HEK293 (cell line): ENCODE measurements around the gene ITPRID2.

Experiments
- CTCF ChIA-PET: fragments of 350-600 bp; formaldehyde crosslinking; extraction: SDS; loops from one replicate; lab custom pipeline; 2021; ENCODE audit warnings: antibody characterized with exemption; lab: Yijun Ruan, JAX
- POLR2A ChIA-PET: fragments of 300-600 bp; formaldehyde crosslinking; extraction: SDS; loops from one replicate; lab custom pipeline; 2020; ENCODE audit warnings: antibody characterized with exemption, inconsistent platforms; lab: Yijun Ruan, JAX
- H3K27ac ChIP-seq: fragments of 200-500 bp; sonication (Bioruptor generic); 2 replicates; pipeline ENCODE4 v1.5.1; 2014; ENCODE audit warnings: low read depth, low read length, control low read depth, inconsistent platforms; ENCODE audit errors: extremely low read depth
- H3K36me3 ChIP-seq, 2 experiments: fragments of 200-500 bp in 1 of 2; sonication (Bioruptor generic) in 1 of 2; 1 replicate in 1 of 2; 2 replicates in 1 of 2; pipeline ENCODE4 v1.5.1; 2014 to 2017; ENCODE audit warnings: inconsistent platforms in 2 of 2, low read length in 2 of 2; ENCODE audit not compliant: control insufficient read depth in 2 of 2, insufficient read depth in 1 of 2
- H3K4me1 ChIP-seq: fragments of 200-500 bp; sonication (Bioruptor generic); 2 replicates; pipeline ENCODE4 v1.5.1; 2014; ENCODE audit warnings: mild to moderate bottlenecking, low read length, inconsistent platforms; ENCODE audit not compliant: control insufficient read depth, insufficient read depth
- H3K4me3 ChIP-seq: 2 replicates; pipeline ENCODE4 v1.5.1; 2011; ENCODE audit warnings: low read depth, mild to moderate bottlenecking, control low read depth, low read length, moderate library complexity
- H3K9me3 ChIP-seq: fragments of 200-500 bp; sonication (Bioruptor generic); 2 replicates; pipeline ENCODE4 v1.5.1; 2014; ENCODE audit warnings: low read depth, low read length, inconsistent platforms; ENCODE audit not compliant: control insufficient read depth, insufficient read depth
- EGR2 ChIP-seq: fragments of 450-650 bp; formaldehyde crosslinking; IDR thresholded peaks from 2 replicates; pipeline ENCODE4 v1.5.1; 2016; ENCODE audit warnings: low read depth, missing biosample characterization, missing genetic modification characterization
- KLF1 ChIP-seq: fragments of 450-650 bp; formaldehyde crosslinking; IDR thresholded peaks from 2 replicates; pipeline ENCODE4 v1.5.1; 2016; ENCODE audit warnings: missing biosample characterization, missing genetic modification characterization
- KLF17 ChIP-seq: fragments of 450-650 bp; formaldehyde crosslinking; IDR thresholded peaks from 2 replicates; pipeline ENCODE4 v1.5.1; 2016; ENCODE audit warnings: missing biosample characterization, missing genetic modification characterization
- RBAK ChIP-seq: fragments of 450-650 bp; formaldehyde crosslinking; IDR thresholded peaks from 2 replicates; pipeline ENCODE4 v1.5.1; 2016; ENCODE audit warnings: missing biosample characterization, missing genetic modification characterization
- SALL2 ChIP-seq: fragments of 450-650 bp; formaldehyde crosslinking; IDR thresholded peaks from 2 replicates; pipeline ENCODE4 v1.5.0; 2017; ENCODE audit warnings: missing biosample characterization, mild to moderate bottlenecking, missing genetic modification characterization, borderline replicate concordance
- SCRT1 ChIP-seq: fragments of 450-650 bp; formaldehyde crosslinking; IDR thresholded peaks from 2 replicates; pipeline ENCODE4 v1.5.1; 2016; ENCODE audit warnings: missing biosample characterization, missing genetic modification characterization, borderline replicate concordance
- SCRT2 ChIP-seq: fragments of 450-650 bp; formaldehyde crosslinking; IDR thresholded peaks from 2 replicates; pipeline ENCODE4 v1.5.1; 2016; ENCODE audit warnings: missing biosample characterization, missing genetic modification characterization
- TSHZ1 ChIP-seq: fragments of 450-650 bp; formaldehyde crosslinking; IDR thresholded peaks from 2 replicates; pipeline ENCODE4 v1.5.1; 2016; ENCODE audit warnings: missing biosample characterization, missing genetic modification characterization, borderline replicate concordance
- ZBTB6 ChIP-seq: fragments of 450-650 bp; formaldehyde crosslinking; IDR thresholded peaks from 2 replicates; pipeline ENCODE4 v1.5.1; 2017; ENCODE audit warnings: missing biosample characterization, missing genetic modification characterization
- ZNF16 ChIP-seq: fragments of 450-650 bp; formaldehyde crosslinking; IDR thresholded peaks from 2 replicates; pipeline ENCODE4 v1.5.1; 2016; ENCODE audit warnings: low read depth, missing biosample characterization, missing genetic modification characterization
- ZNF175 ChIP-seq: fragments of 450-650 bp; formaldehyde crosslinking; IDR thresholded peaks from 2 replicates; pipeline ENCODE4 v1.5.1; 2016; ENCODE audit warnings: missing biosample characterization, missing genetic modification characterization
- ZNF2 ChIP-seq: fragments of 450-650 bp; formaldehyde crosslinking; IDR thresholded peaks from 2 replicates; pipeline ENCODE4 v1.5.1; 2016; ENCODE audit warnings: missing biosample characterization, missing genetic modification characterization
- ZNF24 ChIP-seq: fragments of 450-650 bp; formaldehyde crosslinking; IDR thresholded peaks from 2 replicates; pipeline ENCODE4 v1.5.1; 2016; ENCODE audit warnings: missing biosample characterization, missing genetic modification characterization
- ZNF350 ChIP-seq: fragments of 450-650 bp; formaldehyde crosslinking; IDR thresholded peaks from 2 replicates; pipeline ENCODE4 v1.5.0; 2017; ENCODE audit warnings: missing biosample characterization, mild to moderate bottlenecking, missing genetic modification characterization
- ZNF423 ChIP-seq: fragments of 450-650 bp; formaldehyde crosslinking; IDR thresholded peaks from 2 replicates; pipeline ENCODE4 v1.5.1; 2016; ENCODE audit warnings: missing biosample characterization, missing genetic modification characterization
- ZNF585B ChIP-seq: fragments of 450-650 bp; formaldehyde crosslinking; IDR thresholded peaks from 2 replicates; pipeline ENCODE4 v1.5.1; 2016; ENCODE audit warnings: missing biosample characterization, missing genetic modification characterization
- ZNF658 ChIP-seq: fragments of 450-650 bp; formaldehyde crosslinking; IDR thresholded peaks from 2 replicates; pipeline ENCODE4; 2016; ENCODE audit warnings: missing biosample characterization, missing genetic modification characterization
- ZNF660 ChIP-seq: fragments of 450-650 bp; IDR thresholded peaks from 2 replicates; pipeline ENCODE4 v1.5.1; 2018; ENCODE audit warnings: missing biosample characterization, mild to moderate bottlenecking, missing genetic modification characterization
- ZNF677 ChIP-seq: fragments of 450-650 bp; IDR thresholded peaks from 2 replicates; pipeline ENCODE4 v1.5.0; 2018; ENCODE audit warnings: missing biosample characterization, mild to moderate bottlenecking, missing genetic modification characterization, moderate library complexity
- ZNF76 ChIP-seq: fragments of 450-650 bp; formaldehyde crosslinking; IDR thresholded peaks from 2 replicates; pipeline ENCODE4; 2016; ENCODE audit warnings: low read depth, missing biosample characterization, missing genetic modification characterization, borderline replicate concordance
- ZNF791 ChIP-seq: fragments of 450-650 bp; formaldehyde crosslinking; IDR thresholded peaks from 2 replicates; pipeline ENCODE4 v1.5.1; 2016; ENCODE audit warnings: missing biosample characterization, missing genetic modification characterization
- ZXDB ChIP-seq: fragments of 450-650 bp; formaldehyde crosslinking; IDR thresholded peaks from 2 replicates; pipeline ENCODE4 v1.5.1; 2016; ENCODE audit warnings: missing biosample characterization, missing genetic modification characterization
- TF ChIP-seq, protein P1 (sequence below): fragments of 450-650 bp; formaldehyde crosslinking; IDR thresholded peaks from 2 replicates; pipeline ENCODE4 v1.5.1; 2016; ENCODE audit warnings: missing biosample characterization, missing genetic modification characterization

ITPRID2 gene

GRCh38 chr2:181886192-181886591 is 5.3 kb upstream of the ITPRID2 start:
- TF ChIP-seq ZNF24 (no peak), ZNF677 (tag by site-specific recombination) (no peak), ZBTB6 (tag by site-specific recombination) (no peak), ZNF423 (tag by site-specific recombination) (no peak)
- no peak overlapping the region for H3K4me3 ChIP-seq
- no peaks in the 10 kb centered on the region for H3K36me3 ChIP-seq
- H3K4me1 ChIP-seq = no peaks in the 10 kb centered on the region
- no peaks in the 10 kb centered on the region for H3K9me3 ChIP-seq
- no peak overlapping the region for H3K27ac ChIP-seq
- CTCF ChIA-PET = interaction anchor here (0.5 to 1.4 kb wide), 4 partner anchors 99 to 965 kb away, joined by 3 to 4 read pairs (median 3); no protein-coding TSS in a partner anchor
- POLR2A ChIA-PET = no interaction called here

DNA sequence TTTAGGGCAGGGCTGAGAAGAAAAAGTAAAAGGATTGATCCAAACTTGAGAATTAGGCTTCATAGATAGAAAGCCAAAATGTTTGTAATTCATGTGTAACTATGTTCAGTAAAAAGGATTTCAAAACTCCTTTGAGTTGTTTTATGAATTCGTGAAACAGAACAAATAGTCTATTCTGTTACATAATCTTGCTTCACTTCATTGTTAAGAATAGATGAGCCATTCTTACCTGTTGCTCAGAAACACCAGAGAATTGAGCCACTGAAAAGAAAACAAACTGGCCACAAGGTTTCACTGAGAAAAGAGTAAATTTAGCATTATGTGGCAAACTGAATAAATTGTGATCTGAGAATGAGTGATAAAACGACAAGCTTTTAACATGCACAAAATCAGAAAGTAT is 4.5 kb upstream of the ITPRID2 start:
- Histone ChIP-seq H3K36me3 (no peaks in the 10 kb centered on the region), H3K4me3 (no peak overlapping the region), H3K9me3 (no peaks in the 10 kb centered on the region), H3K27ac (no peak overlapping the region), H3K4me1 (no peaks in the 10 kb centered on the region)
- ChIA-PET CTCF (no interaction called here), POLR2A (no interaction called here)
- TF ChIP-seq SALL2 (no peak), SCRT1 (peak; percentile 31; the same call in 1 of the 2 replicates), SCRT2 (tag by site-specific recombination) (peak; percentile 71; the same call in 1 of the 2 replicates)

DNA sequence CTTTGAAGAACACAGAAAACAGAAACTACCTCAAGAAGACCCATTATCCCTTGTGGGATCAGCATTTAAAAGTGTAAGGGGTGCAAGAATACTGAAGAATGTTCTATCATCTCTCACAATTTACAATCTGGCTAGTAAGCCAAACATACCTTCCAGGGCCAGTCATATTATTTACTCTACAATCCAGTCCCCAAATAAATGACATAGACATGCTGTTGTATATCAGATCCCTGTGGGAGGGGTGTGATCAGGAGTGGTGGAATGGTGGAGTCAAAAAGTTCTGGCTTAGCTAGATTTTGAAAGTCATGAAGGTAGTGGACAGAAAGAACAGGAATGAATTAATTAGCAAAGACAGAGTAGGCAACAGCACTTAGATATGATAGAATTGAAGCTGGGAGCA is 1.8 kb upstream of the ITPRID2 start:
- no peak overlapping the region for H3K4me3 ChIP-seq
- H3K27ac ChIP-seq = no peak overlapping the region
- POLR2A ChIA-PET = no interaction called here
- CTCF ChIA-PET = interaction anchor here (0.6 to 1.4 kb wide), 3 partner anchors 8 to 320 kb away, joined by 3 read pairs; no protein-coding TSS in a partner anchor
- H3K4me1 ChIP-seq = no peaks in the 10 kb centered on the region; the same call in 1 of the 2 replicates
- H3K9me3 ChIP-seq = no peaks in the 10 kb centered on the region
- H3K36me3 ChIP-seq = peaks cover 0 to 5% of the 10 kb centered on the region in 2 experiments; a peak in 1 of 3 replicates
- TF ChIP-seq TSHZ1 (tag by site-specific recombination) (no peak), KLF17 (tag by site-specific recombination) (no peak), ZNF791 (tag by site-specific recombination) (no peak), ZNF16 (tag by site-specific recombination) (no peak), ZNF658 (tag by site-specific recombination) (no peak), KLF1 (no peak), ZNF2 (tag by site-specific recombination) (no peak), ZNF585B (tag by site-specific recombination) (no peak), EGR2 (tag by site-specific recombination) (no peak), ZXDB (tag by site-specific recombination) (no peak), ZNF660 (tag by site-specific recombination) (no peak), RBAK (tag by site-specific recombination) (no peak), ZNF175 (tag by site-specific recombination) (no peak), ZNF677 (tag by site-specific recombination) (no peak), ZNF350 (tag by site-specific recombination) (no peak), ZNF76 (tag by site-specific recombination) (no peak)
- TF ChIP-seq, protein P1, sequence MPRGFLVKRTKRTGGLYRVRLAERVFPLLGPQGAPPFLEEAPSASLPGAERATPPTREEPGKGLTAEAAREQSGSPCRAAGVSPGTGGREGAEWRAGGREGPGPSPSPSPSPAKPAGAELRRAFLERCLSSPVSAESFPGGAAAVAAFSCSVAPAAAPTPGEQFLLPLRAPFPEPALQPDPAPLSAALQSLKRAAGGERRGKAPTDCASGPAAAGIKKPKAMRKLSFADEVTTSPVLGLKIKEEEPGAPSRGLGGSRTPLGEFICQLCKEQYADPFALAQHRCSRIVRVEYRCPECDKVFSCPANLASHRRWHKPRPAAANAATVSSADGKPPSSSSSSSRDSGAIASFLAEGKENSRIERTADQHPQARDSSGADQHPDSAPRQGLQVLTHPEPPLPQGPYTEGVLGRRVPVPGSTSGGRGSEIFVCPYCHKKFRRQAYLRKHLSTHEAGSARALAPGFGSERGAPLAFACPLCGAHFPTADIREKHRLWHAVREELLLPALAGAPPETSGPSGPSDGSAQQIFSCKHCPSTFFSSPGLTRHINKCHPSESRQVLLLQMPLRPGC (tag by site-specific recombination) = no peak
